ENCODE data around the gene GOLGA1.

- no peak for TF ChIP-seq CTCF (IDR thresholded peaks at IDR 0.05; ENCODE audit: insufficient read depth, low read length)
- TF ChIP-seq POLR2AphosphoS5 (IDR thresholded peaks at IDR 0.05; ENCODE audit: low read depth) = no peak
These were observed 100.5 kb downstream of the GOLGA1 start for GRCh38 chr9:124840300-124840833.

Measured in HL-60 (cell line).